ENCODE measurements around the gene LIF. TPM values are rescaled to one million over a fixed set of nuclear protein-coding genes. Genes with fewer than 3 reads are reported as not detected.

The LIF gene
- total and polyA plus RNA-seq, 7 donors = 0.28 to 10.3 (median 1.6) TPM

GRCh38 chr22:30263883-30264282 is 17.3 kb upstream of the LIF start:
- no peak for DNase-seq
- Histone ChIP-seq H3K4me1 (peaks cover 0 to 7% (median 2%) of the 10 kb centered on the region in 4 donors), H3K4me3 (no peak overlapping the region), H3K27ac (no peak overlapping the region), H3K36me3 (no peaks in the 10 kb centered on the region), H3K9me3 (no peaks in the 10 kb centered on the region), H3K27me3 (no peaks in the 10 kb centered on the region)
- TF ChIP-seq POLR2AphosphoS5 (IDR thresholded peaks at IDR 0.05) (no peak), CTCF (IDR thresholded peaks at IDR 0.05) (no peak), EP300 (IDR thresholded peaks at IDR 0.05) (no peak)
- intact Hi-C loops (cut with DNase I) = loop anchor here (1.0 to 2.0 kb wide), 2 partner anchors 23 to 123 kb away; partner anchors contain the start of gene RNF215
- 89% methylated on average over 17 of the region's 17 CpGs for WGBS, 2 donors

DNA sequence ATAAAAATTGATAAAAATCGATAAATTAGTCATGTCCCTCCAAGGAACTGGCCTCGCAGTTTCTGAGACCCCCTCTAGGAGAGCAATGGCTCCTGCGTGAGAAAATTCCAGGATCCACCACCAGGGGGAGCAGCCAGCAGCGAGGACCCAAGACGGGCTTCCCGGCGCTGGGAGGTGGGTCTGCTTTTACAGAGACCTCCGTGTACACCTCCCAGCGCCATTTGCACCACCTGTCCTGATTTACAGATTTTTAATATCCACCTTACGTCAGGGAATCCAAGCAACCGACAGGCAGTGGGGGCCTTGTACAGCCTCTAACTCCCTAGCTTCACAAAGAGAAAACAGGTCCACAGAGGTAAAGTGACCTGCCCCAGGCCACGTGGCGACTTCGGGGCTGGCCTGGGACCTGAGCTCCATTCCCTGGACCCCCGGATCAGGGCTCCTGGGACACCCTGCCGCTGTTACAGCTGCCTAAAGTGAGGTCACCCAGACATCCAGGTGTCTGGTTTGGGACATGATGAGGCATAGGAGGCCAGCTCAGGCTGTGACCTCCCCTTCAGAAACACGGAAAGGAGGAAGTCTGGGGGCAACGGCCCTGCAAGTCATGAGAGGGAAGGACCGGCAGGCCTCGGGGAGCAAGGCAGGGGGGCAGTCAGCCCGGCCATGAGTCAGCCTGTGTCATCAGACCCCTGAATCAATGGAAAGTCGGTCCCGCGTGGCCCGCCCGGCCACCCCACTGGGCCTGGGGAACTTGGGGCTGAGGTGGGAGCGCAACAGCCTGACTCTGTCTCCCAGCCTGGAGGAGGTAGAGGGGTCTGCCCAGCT is 16.6 kb upstream of the LIF start:
- DNase-seq = peak; percentile 87
- intact Hi-C loops (cut with DNase I) = loop anchor here (1.0 to 2.0 kb wide), 2 partner anchors 24 to 124 kb away; partner anchors contain the start of gene RNF215
- Histone ChIP-seq H3K27me3 (no peaks in the 10 kb centered on the region), H3K36me3 (no peaks in the 10 kb centered on the region), H3K27ac (no peak overlapping the region), H3K4me3 (peak overlapping the region in 2 of 4 donors; percentile 19 to 32), H3K4me1 (peaks cover 0 to 7% (median 2%) of the 10 kb centered on the region in 4 donors), H3K9me3 (no peaks in the 10 kb centered on the region)
- TF ChIP-seq POLR2AphosphoS5 (IDR thresholded peaks at IDR 0.05) (peak in 1 of 4 donors; percentile 19), CTCF (IDR thresholded peaks at IDR 0.05) (peak; percentile 89 to 99 (median 98)), POLR2A (IDR thresholded peaks at IDR 0.05) (no peak), EP300 (IDR thresholded peaks at IDR 0.05) (no peak)
- WGBS, 2 donors = 27 to 29% methylated on average over 27 of the region's 27 CpGs

DNA sequence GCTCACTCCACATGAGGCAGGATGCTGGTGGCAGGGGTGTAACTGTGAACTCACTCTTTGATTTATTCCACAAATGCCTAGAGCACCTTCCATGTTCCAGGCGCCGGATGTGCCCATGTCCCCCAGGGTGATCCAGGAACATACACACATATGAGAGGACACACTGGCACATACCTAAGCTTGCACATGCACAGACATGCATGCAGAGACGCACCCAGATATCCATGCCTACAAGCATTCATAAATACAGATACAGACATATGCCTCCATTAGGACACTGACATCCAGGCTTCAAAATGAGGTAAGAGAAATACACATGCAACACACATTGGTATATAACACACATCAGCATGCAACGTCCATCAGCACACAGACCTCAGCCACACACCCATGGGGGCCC is 15.6 kb upstream of the LIF start:
- intact Hi-C loops (cut with DNase I) = loop anchor here (2.0 kb wide), 1 partner anchor 25 kb away; no protein-coding TSS in a partner anchor
- Histone ChIP-seq H3K9me3 (no peaks in the 10 kb centered on the region), H3K4me3 (no peak overlapping the region), H3K4me1 (peaks cover 0 to 7% (median 2%) of the 10 kb centered on the region in 4 donors), H3K36me3 (no peaks in the 10 kb centered on the region), H3K27me3 (no peaks in the 10 kb centered on the region), H3K27ac (no peak overlapping the region)
- WGBS, 2 donors = 90% methylated on average over 4 of the region's 4 CpGs
- TF ChIP-seq CTCF (IDR thresholded peaks at IDR 0.05) (no peak), POLR2AphosphoS5 (IDR thresholded peaks at IDR 0.05) (no peak), EP300 (IDR thresholded peaks at IDR 0.05) (no peak), POLR2A (IDR thresholded peaks at IDR 0.05) (no peak)
- DNase-seq = no peak

DNA sequence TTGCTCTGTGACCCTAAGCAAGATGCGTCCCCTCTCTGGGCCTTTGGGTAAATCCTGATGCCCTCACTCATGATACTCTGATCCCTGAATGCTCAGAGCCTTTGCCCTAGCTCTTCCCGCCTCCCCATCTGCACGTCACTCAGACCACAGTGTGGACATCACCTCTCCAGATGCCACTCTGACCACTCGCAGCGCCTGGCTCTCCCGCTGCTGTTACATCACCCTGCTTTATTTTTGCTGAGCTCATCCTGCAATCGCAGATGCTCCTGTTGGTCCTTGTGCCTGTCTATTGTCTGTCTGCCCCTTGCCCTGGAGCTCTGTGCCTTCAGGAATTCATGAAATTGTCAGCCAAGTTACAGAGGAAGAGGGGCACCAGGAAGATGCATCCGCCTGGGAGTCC is 14.6 kb upstream of the LIF start:
- Histone ChIP-seq H3K4me3 (no peak overlapping the region), H3K36me3 (no peaks in the 10 kb centered on the region), H3K27me3 (no peaks in the 10 kb centered on the region), H3K4me1 (peaks cover 0 to 11% (median 5%) of the 10 kb centered on the region in 4 donors), H3K9me3 (no peaks in the 10 kb centered on the region), H3K27ac (no peak overlapping the region)
- TF ChIP-seq POLR2A (IDR thresholded peaks at IDR 0.05) (no peak), CTCF (IDR thresholded peaks at IDR 0.05) (no peak), POLR2AphosphoS5 (IDR thresholded peaks at IDR 0.05) (no peak), EP300 (IDR thresholded peaks at IDR 0.05) (no peak)
- intact Hi-C loops (cut with DNase I) = no loop called here
- no peak for DNase-seq
- WGBS, 2 donors = 88 to 91% methylated on average over 8 of the region's 8 CpGs
